Transverse colon (tissue), 4 donors: ENCODE measurements around the gene LMX1B. TPM values are rescaled to one million over a fixed set of nuclear protein-coding genes. Genes with fewer than 3 reads are reported as not detected.

Experiments
- DNase-seq: peaks from one replicate; pipeline ENCODE4 v3.0.0-alpha.2; 2019
- H3K27ac ChIP-seq, 4 donors: fragments of 200-600 bp; sonication (generic); 2 replicates each; pipeline ENCODE4 v1.5.1; 2016 to 2018; ENCODE audit warnings: inconsistent platforms in 4 of 4
- H3K27me3 ChIP-seq: fragments of 200-600 bp; sonication (generic); 2 replicates; pipeline ENCODE4 v1.5.1; 2017; ENCODE audit warnings: inconsistent platforms
- H3K36me3 ChIP-seq, 4 donors: fragments of 200-600 bp; sonication (generic); 2 replicates each; pipeline ENCODE4 v1.5.1; 2017 to 2019; ENCODE audit warnings: inconsistent platforms in 4 of 4
- H3K4me1 ChIP-seq, 4 donors: fragments of 200-600 bp; sonication (generic); 2 replicates each; pipeline ENCODE4 v1.5.1; 2017 to 2020; ENCODE audit warnings: inconsistent platforms in 4 of 4
- H3K4me3 ChIP-seq, 4 donors: fragments of 200-600 bp; sonication (generic); 1 replicate in 1 of 4; 2 replicates in 3 of 4; pipeline versions ENCODE4 v1.5.1 to v1.6.1; 2017 to 2019; ENCODE audit warnings: inconsistent platforms in 4 of 4
- H3K9me3 ChIP-seq, 2 donors: fragments of 200-600 bp; sonication (generic); 2 replicates each; pipeline ENCODE4 v1.5.1; 2017 to 2019; ENCODE audit warnings: inconsistent platforms in 2 of 2
- EP300 ChIP-seq: sonication (generic); formaldehyde crosslinking; IDR thresholded peaks from one replicate; pipeline ENCODE4 v1.6.1; 2017; ENCODE audit warnings: antibody characterized with exemption, low read depth
- POLR2A ChIP-seq: fragments of 450-650 bp; IDR thresholded peaks from one replicate; pipeline ENCODE4 v1.6.1; 2016; ENCODE audit warnings: antibody characterized with exemption, mild to moderate bottlenecking, moderate library complexity
- POLR2AphosphoS5 ChIP-seq, 3 donors: sonication (generic); formaldehyde crosslinking; IDR thresholded peaks; one replicate each; pipeline ENCODE4 v1.6.1; 2016; ENCODE audit warnings: antibody characterized with exemption in 3 of 3
- WGBS, 2 donors: methylation state at CpG; one replicate each; pipeline ENCODE4 v1.1.5; 2018; ENCODE audit warnings: low coverage in 1 of 2; 5-methylcytosine and 5-hydroxymethylcytosine counted together
- in situ Hi-C, 4 donors: fragments of 200-750 bp; cut with MboI; loops; one replicate each; pipeline versions ENCODE4 v1.15.0 to v1.15.1; 2017; ENCODE audit warnings: low sequenced_read_pairs in 3 of 4, low pct_ligation_motif_present in 1 of 4, low pct_unique_long_range_greater_than_20kb in 1 of 4
- intact Hi-C: fragments of 100-400 bp; cut with DNase I; formaldehyde crosslinking; loops from one replicate; pipeline ENCODE4 v1.15.1; 2023; ENCODE audit warnings: low total_unique reads
- total RNA-seq, 4 donors: library from RNA; depleted of rRNA; stranded (reverse); fragments of >200 nt; gene quantifications; one replicate each; pipeline ENCODE4 v1.1.0, GENCODE V29; 2016
- TF ChIP-seq, protein P1 (sequence below), 5 experiments: fragments of 200-600 bp in 3 of 5; fragments of 450-650 bp in 2 of 5; sonication (generic) in 3 of 5; IDR thresholded peaks; 1 replicate in 2 of 5; 2 replicates in 3 of 5; pipeline ENCODE4 v1.5.1; 2016 to 2017; ENCODE audit warnings: antibody characterized with exemption in 5 of 5, inconsistent platforms in 3 of 5, mild to moderate bottlenecking in 2 of 5, moderate library complexity in 1 of 5

LMX1B gene
- total RNA-seq, 4 donors from 2014 or later, result 0.64 TPM; not detected in 3

DNA sequence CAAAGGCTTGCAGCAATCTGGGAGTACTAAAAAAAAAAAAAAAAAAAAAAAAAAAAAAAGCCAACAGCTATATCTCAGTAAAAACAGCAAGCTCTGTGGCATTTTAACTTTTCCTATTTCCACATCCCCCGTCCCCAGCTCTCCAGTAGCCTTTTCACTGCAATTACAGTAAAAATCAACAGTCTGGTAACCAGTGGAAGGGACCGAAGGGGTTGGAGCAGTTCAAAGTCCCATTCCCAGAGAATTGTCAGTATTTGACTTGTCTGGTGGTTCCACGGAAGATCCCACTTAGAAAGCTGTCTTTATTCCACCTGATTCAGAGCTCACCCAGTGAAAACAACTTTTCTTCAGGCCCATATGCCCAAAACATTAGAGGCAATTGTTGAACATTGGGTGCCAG, 119.3 kb downstream of the LMX1B start:
- Histone ChIP-seq H3K4me3 (no peak overlapping the region), H3K36me3 (no peaks in the 10 kb centered on the region), H3K4me1 (no peaks in the 10 kb centered on the region), H3K27me3 (peaks cover 87% of the 10 kb centered on the region), H3K27ac (no peak overlapping the region), H3K9me3 (peaks cover 18 to 21% of the 10 kb centered on the region in 2 donors)
- in situ Hi-C loops, result no loop called here
- intact Hi-C loops, result no loop called here
- 41 to 68% methylated on average over 3 of the region's 3 CpGs for WGBS, 2 donors
- no peak for DNase-seq
- TF ChIP-seq EP300, result no peak
- TF ChIP-seq POLR2AphosphoS5 (IDR thresholded peaks at IDR 0.05), result no peak
- TF ChIP-seq, protein P1, sequence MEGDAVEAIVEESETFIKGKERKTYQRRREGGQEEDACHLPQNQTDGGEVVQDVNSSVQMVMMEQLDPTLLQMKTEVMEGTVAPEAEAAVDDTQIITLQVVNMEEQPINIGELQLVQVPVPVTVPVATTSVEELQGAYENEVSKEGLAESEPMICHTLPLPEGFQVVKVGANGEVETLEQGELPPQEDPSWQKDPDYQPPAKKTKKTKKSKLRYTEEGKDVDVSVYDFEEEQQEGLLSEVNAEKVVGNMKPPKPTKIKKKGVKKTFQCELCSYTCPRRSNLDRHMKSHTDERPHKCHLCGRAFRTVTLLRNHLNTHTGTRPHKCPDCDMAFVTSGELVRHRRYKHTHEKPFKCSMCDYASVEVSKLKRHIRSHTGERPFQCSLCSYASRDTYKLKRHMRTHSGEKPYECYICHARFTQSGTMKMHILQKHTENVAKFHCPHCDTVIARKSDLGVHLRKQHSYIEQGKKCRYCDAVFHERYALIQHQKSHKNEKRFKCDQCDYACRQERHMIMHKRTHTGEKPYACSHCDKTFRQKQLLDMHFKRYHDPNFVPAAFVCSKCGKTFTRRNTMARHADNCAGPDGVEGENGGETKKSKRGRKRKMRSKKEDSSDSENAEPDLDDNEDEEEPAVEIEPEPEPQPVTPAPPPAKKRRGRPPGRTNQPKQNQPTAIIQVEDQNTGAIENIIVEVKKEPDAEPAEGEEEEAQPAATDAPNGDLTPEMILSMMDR (IDR thresholded peaks at IDR 0.05), result no peak
- TF ChIP-seq POLR2A, result no peak

DNA sequence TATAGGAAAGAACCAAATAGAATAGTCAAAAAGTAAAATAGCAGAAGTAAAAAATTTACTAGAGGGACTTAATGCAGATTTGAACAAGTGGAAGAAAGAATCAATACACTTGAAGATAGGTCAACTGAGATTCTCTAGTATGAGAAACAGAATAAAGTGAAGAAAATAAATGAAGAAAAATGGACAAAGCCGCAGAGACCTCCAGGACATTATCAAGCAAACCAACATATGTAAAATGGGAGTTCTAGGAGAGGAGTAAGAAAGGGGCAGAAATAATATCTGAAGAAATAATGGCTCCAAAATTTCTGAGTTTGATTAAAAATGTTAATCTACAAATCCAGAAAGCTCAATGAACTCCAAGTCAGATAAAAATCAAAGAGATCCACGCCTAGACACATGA, 121.1 kb downstream of the LMX1B start:
- in situ Hi-C loops (no loop called here), intact Hi-C loops (loop anchor here (5.0 kb wide), 1 partner anchor 373 kb away; no protein-coding TSS in a partner anchor)
- WGBS, 2 donors, result 76 to 78% methylated on average over 2 of the region's 2 CpGs
- no peak for DNase-seq
- Histone ChIP-seq H3K9me3 (peaks cover 18 to 21% of the 10 kb centered on the region in 2 donors), H3K4me3 (no peak overlapping the region), H3K27me3 (peaks cover 90% of the 10 kb centered on the region), H3K36me3 (no peaks in the 10 kb centered on the region), H3K4me1 (no peaks in the 10 kb centered on the region), H3K27ac (no peak overlapping the region)
- TF ChIP-seq POLR2A (no peak), POLR2AphosphoS5 (IDR thresholded peaks at IDR 0.05) (no peak), EP300 (no peak)
- TF ChIP-seq, protein P1 (IDR thresholded peaks at IDR 0.05), result no peak

DNA sequence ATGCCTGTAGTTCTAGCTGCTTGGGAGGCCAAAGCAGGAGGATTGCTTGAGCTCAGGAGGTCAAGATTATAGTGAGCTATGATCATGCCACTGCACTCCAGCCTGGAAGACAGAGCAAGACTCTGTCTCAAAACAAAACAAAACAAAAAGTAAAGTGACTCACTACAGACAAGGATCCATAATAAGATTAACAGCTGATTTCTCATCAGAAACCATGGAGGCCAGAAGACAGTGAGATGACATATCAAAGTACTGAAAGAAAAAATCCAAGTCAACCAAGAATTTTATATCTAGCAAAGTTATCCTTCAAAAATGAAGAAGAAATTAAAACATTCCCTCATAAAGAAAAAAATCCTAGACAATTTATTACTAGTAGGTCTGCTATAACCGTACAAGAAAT, 121.8 kb downstream of the LMX1B start:
- in situ Hi-C loops, result no loop called here
- no peak overlapping the region for H3K27ac ChIP-seq
- no peak overlapping the region for H3K4me3 ChIP-seq
- H3K27me3 ChIP-seq, result peaks cover 92% of the 10 kb centered on the region
- intact Hi-C loops, result loop anchor here (5.0 kb wide), 1 partner anchor 373 kb away; no protein-coding TSS in a partner anchor
- no peaks in the 10 kb centered on the region for H3K4me1 ChIP-seq
- peaks cover 18 to 21% of the 10 kb centered on the region in 2 donors for H3K9me3 ChIP-seq
- 100% methylated on average over 1 of the region's 1 CpG for WGBS, 2 donors
- TF ChIP-seq, protein P1 (IDR thresholded peaks at IDR 0.05), result no peak
- TF ChIP-seq POLR2AphosphoS5 (IDR thresholded peaks at IDR 0.05), result no peak
- no peak for TF ChIP-seq POLR2A
- no peak for TF ChIP-seq EP300
- DNase-seq, result no peak
- no peaks in the 10 kb centered on the region for H3K36me3 ChIP-seq

DNA sequence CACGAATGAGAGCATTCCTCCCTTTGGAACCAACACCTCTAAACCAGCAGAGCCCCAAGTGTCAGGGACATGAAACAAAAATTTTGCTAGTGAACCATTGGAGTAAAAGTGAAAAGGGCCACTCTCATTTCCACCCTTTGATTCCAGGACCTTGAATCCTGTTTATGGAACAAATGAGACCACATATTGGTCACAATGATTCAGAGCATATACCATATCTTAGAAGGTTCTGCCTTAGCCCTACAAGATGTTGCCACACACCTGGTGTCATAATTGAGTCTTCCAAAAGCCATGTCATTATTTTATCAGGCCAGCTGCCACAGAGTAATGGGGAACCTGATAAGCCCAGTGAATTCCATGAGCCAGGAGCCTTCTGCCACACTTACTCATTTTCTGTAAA, 124.8 kb downstream of the LMX1B start:
- TF ChIP-seq POLR2A (no peak), EP300 (no peak), POLR2AphosphoS5 (IDR thresholded peaks at IDR 0.05) (no peak)
- TF ChIP-seq, protein P1 (IDR thresholded peaks at IDR 0.05), result no peak
- intact Hi-C loops (loop anchor here (5.0 kb wide), 1 partner anchor 376 kb away; no protein-coding TSS in a partner anchor), in situ Hi-C loops (no loop called here)
- H3K4me1 ChIP-seq, result no peaks in the 10 kb centered on the region
- H3K36me3 ChIP-seq, result no peaks in the 10 kb centered on the region
- DNase-seq, result no peak
- no peak overlapping the region for H3K27ac ChIP-seq
- H3K9me3 ChIP-seq, result peaks cover 18 to 21% of the 10 kb centered on the region in 2 donors
- no peak overlapping the region for H3K4me3 ChIP-seq
- 41 to 67% methylated on average over 1 of the region's 1 CpG for WGBS, 2 donors
- H3K27me3 ChIP-seq, result peaks cover 89% of the 10 kb centered on the region
